ENCODE measurements around the gene CABP2.
"Not testable (repeated sequence)": the region's sequence is repeated elsewhere in the genome, so short reads cannot be mapped to it uniquely, and the experiment has no call there.

Gene CABP2

DNA sequence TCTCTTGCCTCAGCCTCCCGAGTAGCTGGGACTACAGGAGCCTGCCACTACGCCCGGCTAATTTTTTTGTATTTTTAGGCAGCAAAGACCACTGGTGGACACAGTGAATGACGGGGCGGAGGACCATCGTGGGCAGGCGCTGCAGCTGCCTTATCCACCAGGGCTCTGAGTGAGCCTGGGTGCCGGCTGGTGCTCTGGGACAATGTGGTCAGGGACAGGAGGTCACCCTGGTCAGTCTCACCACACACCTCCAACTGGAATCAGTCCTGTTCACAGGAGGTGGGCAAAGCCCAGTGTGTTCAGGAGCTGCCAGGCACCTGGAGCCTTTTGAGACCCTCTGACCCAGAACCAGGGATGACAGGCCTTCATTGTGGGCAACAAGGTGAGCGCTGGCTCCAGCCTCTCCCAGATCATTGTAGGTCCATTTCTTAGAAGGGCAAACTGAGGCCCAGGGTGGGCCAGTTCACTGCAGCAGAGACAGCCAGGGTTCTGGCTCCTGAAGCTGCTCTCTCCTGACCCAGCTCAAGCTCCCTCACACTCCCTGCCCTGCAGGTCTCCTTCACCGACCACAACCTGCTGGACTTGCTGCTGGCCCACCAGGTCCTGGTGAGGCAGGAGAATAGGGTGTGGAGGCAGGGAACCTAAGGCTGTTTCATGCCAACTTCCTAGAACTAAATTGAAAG is 15.7 kb upstream of the CABP2 start:
- no peak for DNase-seq (ENCODE audit: low read depth)

DNA sequence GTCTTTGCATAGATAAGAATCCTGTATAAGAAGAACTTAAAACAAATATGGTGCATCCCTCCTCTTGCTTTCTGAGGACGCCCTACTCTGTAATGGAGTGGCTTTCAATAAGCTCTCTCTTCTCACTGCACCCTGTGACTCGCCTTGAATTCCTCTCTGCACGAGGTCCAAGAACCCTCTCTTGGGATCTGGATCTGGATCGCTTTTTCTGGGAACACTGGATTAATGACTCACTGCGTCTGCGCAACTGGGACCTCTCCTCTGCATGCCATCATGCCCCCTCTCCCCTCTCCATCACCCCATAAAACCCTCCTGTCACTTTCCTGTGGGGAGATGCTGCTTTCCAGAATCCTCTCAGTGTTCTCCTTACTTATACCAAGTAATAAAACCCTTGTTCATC is 15.1 kb upstream of the CABP2 start:
- no peak for DNase-seq (ENCODE audit: low read depth)

DNA sequence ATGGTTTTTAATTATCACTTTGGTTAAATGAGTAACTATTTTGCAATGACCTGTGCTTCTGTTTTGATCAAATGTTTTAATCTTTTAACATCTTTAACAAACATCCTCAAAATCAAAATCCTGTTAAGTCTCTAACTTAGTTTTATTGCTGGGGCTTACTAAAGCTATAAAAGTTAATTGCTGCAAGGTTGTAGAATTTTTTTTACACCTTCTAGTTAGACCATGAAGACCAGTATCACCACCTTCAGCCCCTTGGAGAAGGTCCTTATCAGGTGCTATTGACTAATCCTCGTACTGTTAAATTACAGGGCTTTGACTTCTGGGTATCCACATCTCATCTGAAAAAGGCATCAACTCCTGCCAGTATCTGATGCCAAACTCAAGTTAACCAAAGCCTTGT is 12.3 kb upstream of the CABP2 start:
- DNase-seq (ENCODE audit: low read depth): no peak

DNA sequence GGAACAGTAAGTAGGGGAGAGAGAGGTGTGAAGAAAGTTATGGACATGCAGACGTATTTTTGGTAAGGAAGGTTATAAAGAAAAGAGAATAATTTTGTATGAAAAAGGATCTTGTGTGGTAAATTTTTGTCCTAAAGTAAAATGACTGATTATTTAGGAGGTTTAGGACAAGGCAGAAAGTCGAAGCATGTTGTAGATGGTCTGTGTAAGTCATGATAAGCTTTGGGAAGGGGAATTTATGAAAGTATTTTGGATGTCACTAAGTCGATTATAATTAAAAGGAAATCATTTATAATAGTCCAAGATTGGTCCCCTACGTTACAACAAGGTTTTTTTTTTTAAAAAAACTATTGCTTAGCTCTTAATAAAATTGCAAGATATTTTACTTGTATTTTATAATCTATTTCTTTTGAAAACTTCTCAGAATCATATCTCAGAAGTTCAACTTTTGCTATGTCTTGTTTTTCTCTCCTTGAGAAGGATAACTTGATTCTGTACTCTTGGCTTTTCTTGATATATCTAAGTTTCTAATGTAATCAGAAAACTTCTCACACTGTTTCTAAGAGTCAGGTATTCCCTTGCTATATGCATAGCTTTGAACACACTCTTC is 10.9 kb upstream of the CABP2 start:
- no peak for DNase-seq (ENCODE audit: low read depth)

DNA sequence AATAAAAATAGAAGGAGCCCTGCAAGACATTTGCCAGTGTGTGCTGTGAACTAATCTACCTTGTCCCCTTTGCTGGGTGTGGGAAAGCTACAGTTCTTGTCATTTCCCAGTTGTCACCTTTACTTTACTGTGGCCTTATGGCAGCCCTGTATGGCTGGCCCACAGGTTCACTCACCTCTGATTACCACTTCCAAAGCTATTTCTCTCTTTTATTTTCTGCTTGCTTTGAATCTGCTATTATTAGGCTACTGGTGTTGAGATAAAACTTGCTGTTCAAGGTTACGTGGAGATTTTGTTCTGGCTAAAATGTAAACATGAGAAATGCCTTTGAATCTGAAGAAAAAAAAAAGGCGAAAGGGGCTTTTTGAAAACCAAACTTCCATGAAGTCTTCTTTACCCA is 9.6 kb upstream of the CABP2 start:
- DNase-seq (ENCODE audit: low read depth): no peak

DNA sequence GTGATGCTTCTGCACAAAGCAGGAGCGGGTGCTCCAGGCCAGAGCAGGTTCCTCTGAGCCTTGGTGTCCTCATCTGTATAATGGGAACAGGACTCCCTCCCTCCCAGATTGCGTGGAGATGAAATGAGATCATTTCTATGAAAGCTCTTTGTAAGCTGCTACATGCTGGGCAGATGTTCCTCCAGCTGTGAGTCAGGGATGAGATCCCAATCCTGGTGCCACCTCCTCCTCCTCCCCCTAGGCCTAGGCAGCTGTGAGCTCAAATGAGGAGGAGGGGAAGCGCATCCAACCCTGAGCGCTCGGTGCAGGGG is 7.0 kb upstream of the CABP2 start:
- no peak for DNase-seq (ENCODE audit: low read depth)

DNA sequence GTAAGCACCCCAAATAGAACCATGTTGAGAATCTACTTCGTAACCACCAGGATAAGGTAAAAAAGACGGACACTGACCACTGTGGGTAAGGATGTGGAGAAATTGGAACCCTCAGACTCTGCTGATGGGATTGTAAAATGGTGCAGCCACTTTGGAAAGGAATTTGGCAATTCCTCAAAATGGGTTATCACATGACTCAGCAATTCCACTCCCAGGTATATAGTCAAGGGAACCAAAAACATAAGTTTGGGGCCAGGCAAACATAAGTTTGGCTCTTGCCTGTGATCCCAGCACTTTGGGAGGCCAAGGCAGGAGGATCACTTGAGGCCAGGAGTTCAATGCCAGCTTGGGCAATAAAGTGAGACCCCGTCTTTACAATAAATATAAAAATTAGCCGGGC is 5.1 kb upstream of the CABP2 start:
- no peak for DNase-seq (ENCODE audit: low read depth)

DNA sequence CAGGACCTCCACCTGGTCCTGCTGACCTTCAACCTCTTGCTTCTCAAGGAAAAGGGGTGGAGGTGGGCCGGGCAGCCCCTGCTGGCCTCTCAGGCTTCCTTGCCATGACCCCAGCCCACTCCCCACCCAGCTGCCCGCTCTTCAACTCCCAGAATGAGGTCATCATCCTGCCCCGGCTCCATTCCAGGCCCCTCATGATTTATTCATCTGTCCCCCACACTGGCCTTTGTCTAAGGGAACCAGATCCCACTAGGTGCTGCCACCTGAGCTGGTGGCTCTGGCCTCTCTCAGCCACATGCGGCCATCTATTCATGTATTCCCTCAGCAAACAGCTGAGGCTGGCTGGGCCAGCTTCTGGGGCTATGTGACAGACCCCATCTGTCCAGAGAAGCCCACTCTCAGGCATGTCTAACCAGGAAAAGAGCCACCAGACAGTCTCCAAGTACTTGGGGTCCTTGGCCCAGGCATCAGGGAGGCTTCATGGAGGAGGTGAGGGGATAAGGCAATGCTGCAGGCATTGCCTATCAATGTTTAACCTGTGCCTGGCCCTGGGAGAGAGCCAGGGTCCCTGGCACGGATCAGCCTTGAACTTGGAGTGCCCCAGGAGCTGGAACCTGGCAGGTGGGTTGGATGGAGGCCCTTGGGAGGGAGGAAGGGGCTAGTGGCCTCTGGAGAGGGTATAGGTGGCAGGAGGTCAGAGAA is 2.2 kb upstream of the CABP2 start:
- DNase-seq (ENCODE audit: low read depth): no peak

DNA sequence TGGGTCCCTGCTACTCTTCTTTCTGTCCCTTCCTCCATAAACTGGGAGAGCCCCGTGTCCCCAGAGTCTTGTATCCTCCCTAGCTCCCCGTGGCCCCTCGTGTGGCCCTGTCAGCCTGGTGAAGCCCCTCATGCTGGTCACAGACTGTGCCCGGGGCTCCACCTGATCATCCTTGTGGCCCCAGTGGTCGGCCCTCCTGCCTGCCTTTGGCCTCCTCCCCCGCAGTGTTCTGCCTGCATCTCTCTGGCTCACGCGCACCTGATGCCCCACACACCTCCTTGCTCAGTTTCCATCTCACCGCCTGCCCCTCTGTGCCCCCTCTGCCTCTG is 1.2 kb upstream of the CABP2 start:
- DNase-seq (ENCODE audit: low read depth): no peak

DNA sequence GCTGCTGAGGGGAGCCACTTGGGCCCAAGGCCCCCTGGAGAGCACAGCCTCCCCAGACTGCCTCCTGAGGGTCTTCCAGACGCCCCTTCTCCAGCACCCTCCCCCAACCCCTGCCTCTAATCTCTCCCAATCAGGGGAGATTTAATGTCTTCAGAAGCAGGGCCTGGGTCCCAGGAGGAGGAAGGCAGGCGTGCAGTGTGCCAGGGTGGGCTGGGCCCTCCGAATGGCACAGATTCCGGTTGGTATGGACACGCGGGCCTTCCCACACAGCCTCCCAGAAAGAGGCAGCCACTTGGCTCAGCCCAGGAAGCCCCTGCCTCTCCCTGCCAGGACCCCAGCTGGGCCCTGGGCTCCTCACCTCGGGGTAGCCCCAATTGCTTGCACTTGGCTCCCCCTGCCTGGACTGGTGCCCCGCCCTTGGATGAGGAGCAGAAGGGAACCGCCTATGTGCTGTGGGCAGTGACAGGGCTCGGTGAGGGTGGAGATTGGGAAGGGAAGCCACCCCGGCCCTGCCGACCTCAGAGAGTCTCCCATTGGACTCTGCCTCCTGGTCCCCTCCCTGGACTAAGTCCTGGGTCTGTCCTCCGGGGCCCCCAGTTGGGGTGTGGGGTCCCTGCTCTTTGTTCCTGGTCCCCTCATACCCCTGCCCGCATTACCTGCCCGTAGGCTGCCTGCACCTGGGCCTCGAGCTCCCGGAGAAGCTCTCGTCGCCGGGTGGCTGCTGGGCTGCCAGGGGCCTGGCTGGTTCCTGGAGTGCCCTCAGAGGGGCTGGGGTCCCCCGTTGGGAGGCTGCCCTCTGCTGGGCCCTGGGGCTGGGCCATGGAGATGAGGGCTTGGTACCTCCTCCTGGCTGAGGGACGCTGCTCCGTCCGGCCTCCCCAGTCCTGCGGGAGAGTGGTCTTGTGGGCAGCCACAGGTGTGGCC is 572 bp upstream of the CABP2 start:
- DNase-seq (ENCODE audit: low read depth): no peak

DNA sequence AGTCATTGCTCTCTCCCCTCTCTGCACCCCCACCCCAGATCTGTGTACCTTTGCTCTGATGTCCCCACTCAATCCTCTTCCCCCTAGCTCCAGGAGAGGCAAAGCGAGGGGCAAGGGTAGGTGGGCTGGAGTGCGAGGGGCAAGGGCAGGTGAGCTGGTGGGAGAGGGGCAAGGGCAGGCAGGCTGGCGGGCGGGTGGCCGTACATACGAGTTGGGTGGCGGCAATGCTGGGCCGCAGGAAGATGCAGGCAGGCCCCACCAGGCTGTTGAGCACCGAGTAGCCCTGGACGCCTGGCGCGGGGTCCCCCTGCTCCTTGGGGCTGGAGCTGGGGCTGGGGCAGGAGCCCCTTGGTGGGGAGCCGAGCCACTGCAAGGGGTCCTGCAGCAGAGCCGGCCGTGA is 908 bp downstream of the CABP2 start:
- DNase-seq (ENCODE audit: low read depth): no peak

DNA sequence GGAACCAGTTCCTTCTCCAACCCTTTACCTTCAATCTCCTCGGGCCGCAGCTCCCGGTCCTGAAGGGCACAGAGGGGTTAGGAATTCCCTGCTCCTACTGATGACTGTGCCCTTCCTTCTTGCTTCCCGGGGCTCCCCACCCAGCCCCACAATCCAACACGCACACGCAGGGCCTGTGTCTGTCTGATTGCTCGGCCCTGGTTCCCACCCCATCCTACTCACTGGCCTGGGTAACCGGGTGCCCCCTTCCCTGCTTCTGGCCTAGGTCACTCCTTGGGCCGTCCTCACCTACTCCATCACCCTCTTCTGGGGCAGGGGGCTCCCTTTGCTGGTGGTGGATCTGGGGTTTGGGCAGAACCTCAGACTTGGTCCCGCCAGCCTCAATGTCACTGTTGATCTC is 1.3 kb downstream of the CABP2 start:
- DNase-seq (ENCODE audit: low read depth): no peak

DNA sequence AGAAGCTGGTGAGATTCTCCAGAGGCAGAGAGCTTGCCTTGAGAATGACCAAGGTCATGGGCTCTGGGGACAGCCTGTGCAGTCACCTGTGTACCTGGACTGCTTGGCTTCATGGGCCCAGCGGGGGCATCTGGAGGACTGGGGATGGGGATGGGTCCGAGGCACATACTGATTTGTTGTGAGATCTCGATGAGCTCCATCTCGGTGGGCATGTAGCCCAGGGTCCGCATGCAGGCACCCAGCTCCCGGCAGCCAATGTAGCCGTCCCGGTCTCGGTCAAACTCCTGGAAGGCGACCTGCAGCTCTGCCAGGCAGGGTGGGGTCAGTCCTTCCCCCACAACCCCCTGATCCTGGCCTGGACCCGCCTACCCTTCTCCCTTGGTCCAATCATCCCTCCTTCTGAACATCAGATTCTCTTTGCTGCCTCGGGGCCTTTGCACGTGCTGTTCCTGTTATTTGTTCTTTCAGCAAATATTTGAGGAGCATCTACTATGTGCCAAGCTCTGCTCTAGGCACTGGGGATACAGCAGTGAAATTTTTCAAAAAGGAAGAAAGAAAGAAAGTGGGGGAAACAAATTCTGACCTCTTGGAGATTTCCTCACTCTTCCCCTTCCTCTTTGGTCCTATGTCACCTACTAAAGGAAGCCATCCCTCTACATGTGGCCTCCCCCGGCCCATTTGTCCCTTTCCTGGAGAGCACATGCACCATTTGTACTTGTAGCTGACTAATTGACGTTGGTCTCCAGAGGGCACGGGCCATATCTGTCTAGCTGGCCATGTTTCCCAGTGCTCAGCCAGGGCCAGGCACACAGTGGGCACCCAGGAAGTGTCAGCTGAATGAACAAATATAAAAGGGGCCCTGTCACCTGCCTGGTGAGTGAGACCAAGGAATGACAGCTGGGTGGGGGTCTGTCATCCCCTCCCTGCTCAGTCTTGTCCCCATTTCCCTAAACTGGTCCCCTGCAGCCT is 2.1 kb downstream of the CABP2 start:
- DNase-seq (ENCODE audit: low read depth): no peak

DNA sequence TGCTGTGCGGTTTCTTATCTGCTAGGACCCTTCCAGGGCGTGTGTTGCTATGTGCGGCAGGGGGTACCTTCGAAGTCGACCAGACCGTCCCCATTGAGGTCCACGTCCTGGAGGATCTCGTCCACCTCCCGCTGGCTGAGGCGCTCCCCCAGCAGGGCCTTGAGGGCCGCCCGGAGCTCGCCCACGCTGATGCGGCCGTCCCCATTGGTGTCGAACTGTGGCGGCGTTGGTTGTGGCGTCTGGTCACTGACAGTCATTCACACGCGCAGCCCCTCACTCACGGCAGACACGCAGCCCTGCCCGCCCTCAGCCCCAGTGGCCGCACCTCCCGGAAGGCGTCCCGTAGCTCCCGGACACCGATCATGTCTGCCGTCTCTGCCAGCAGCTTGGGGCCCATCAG is 3.5 kb downstream of the CABP2 start:
- DNase-seq (ENCODE audit: low read depth): no peak

DNA sequence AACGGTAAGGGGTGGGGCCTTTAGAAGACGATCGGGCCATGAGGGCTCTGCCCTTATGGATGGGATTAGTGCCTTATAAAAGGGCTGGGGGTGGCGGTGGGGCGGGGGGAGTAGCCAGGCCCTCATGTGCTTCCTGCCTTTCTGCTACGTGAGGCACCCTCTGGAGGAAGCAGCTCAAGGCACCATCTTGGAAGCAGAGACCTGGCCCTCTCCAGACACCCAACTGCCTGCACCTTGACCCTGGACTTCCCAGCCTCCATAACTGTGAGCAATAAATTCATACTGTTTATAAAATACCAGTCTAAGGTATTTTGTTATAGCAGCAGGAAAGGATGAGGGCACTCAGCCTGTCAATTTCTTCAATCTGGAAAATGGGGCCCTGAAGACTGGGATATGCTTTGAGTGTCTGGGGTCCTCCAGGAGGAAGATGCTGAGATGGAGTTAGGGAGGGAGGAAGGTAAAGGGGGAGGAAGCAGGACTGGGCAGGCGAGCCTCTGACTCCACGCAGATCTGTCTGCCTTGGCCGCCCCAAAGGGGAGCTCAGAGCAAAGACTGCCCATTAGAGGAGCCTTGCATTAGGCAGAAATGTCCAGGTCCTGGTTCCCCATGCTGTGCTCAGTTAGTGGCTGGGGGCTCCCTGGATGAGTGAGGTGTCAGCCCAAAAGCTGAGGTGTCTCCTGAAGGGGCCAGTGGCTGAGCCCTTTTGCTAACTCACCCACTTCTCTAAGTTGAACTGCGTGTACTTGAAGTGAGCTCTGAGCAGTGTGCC is 5.3 kb downstream of the CABP2 start:
- DNase-seq (ENCODE audit: low read depth): no peak

DNA sequence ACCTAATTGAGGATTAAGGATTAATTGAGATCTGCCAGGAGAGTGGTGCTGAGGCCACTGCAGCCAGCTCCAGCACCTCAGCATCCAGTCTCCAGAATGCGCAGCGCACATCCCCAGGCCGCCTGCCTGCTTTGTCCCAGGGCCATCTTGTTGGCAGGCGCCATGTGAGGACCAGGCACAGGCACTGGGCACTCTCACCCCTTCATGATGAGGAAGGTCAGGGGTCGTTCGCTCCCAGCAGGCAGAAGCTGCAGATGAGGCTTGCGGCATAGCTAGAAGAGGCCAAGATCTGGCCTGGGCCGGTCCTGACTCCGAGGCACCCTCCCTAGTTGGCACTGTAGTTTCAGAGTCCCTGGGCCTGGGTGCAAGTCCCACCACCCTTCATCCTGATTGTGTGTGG is 6.4 kb downstream of the CABP2 start:
- DNase-seq (ENCODE audit: low read depth): no peak

DNA sequence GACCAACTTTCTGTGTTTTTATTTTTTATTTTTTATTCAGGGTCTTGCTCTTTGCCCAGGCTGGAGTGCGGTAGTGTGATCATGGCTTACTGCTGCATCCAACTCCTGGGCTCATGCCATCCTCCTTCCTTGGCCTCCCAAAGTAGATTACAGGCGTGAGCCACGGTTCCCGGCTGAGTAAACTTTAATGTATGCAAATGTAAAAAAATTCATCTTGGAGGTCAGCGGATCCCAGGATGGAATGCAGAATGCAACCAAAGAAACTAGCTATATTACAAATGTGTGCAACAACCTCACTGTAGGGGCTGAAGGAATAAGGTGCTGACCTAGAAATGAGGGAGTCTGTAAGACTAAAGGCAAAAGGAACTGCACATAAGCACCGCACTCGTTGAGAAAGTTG is 9.1 kb downstream of the CABP2 start:
- no peak for DNase-seq (ENCODE audit: low read depth)

DNA sequence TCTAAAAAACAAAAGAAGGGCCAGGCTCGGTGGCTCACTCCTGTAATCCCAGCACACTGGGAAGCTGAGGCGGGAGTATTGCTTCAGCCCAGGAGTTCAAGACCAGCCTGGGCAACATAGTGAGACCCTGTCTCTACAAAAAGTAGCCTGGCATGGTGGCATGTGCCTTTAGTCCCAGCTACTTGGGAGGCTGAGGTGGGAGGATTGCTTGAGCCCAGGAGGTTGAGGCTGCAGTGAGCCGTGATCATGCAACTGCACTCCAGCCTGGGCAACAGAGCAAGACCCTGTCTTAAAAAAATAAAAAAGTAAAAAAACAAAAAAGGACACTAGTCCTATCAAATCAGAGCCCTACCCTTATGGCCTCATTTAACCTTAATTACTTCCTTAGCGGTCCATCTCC is 11.7 kb downstream of the CABP2 start:
- not testable (repeated sequence) for DNase-seq (ENCODE audit: low read depth)

DNA sequence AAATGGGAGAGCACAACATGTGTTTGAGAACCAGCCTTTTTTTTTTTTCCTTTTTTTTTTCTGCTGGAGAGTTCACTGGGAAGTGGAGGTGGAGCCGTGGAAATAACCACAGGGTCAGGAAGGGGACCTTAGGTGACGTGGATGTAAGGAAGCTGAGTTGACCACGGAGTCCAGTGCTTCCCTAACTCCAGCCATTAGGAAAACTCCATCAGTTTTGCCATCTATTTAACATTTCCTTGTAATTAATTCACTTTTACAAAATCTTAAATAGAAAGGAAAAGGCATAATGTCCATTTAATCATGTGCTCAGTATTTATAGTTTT is 13.3 kb downstream of the CABP2 start:
- DNase-seq (ENCODE audit: low read depth): no peak

DNA sequence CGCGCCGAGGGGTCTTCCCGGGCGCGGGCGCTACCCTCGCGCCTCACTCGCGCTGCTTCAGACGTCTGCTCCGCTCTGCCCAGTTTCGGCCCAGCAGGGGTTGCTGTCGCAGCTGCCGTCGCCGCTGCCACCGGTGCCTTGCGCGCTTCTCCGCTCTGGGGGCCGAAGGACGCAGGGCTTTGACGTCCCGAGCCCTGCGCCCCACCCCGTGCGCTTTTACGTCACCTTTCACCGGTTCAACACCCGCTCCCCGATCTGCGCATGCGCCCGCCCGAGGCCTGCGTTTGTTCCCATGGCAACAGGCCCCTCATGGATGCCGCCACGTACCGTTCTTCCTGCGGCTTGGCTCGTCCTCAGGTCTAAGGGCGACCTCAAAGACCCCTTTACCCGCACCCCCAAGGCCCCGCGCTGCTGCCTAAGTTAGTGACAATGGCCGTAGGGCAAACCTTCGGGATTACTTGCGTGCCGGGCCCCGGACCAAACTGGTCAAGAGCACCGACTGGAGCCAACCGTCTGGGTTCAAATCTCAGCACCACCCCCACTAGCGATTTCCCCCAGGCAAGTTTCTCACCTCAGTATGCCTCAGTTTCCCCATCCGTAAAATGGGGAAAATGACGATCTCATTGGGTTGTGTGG is 14.6 kb downstream of the CABP2 start:
- DNase-seq (ENCODE audit: low read depth): peak; percentile 98

All from activated T-cell treated with anti-CD3 and anti-CD28 coated beads for 24 hours (primary cell).